Measurements from ENCODE around the gene NOP10. TPM values are rescaled to one million over a fixed set of nuclear protein-coding genes. Genes with fewer than 3 reads are reported as not detected.
"Not testable (repeated sequence)": the region's sequence is repeated elsewhere in the genome, so short reads cannot be mapped to it uniquely, and the experiment has no call there.

NOP10 gene
- total and polyA plus RNA-seq, 2 of the 13 experiments (the other 11 are each of a cell fraction or from before 2014, with no cell fraction given) = 239 to 369 TPM

- WGBS (ENCODE audit: low lambda C conversion rate) = 82% methylated on average over 12 of the region's 12 CpGs
- BruUV-seq (replicated peaks); CTCF ChIA-PET (ENCODE audit: low intra/inter-chr PET ratio, low total read pairs): not testable (repeated sequence)
Observed at GRCh38 chr15:34352996-34353395, 10.1 kb upstream of the NOP10 start.

GRCh38 chr15:34349769-34350168, 6.8 kb upstream of the NOP10 start:
- no peaks in the 10 kb centered on the region for H3K79me2 ChIP-seq (ENCODE audit: insufficient read depth, low read length)
- H3K27ac ChIP-seq (ENCODE audit: extremely low read length, insufficient read depth, low read length) = no peak overlapping the region
- CTCF ChIA-PET (ENCODE audit: low intra/inter-chr PET ratio, low total read pairs) = no interaction called here
- H3K4me3 ChIP-seq (replicated peaks in 1 of 3; ENCODE audit: insufficient read depth in 1 of 3, low read depth in 2 of 3, low read length in 3 of 3) = no peak overlapping the region
- FAIRE-seq (no peak), ATAC-seq (no peak), DNase-seq (ENCODE audit: low spot score) (no peak)
- TF ChIP-seq REST (IDR thresholded peaks at IDR 0.05; ENCODE audit: borderline replicate concordance in 1 of 2, low read depth in 1 of 2, low read length in 2 of 2) (no peak), ZNF678 (CRISPR knock-in tag; IDR thresholded peaks at IDR 0.05) (no peak), ZNF775 (CRISPR knock-in tag; IDR thresholded peaks at IDR 0.05; ENCODE audit: borderline replicate concordance) (no peak)
- H3K4me2 ChIP-seq (ENCODE audit: low read depth, low read length) = no peak overlapping the region
- POLR2A ChIA-PET = no interaction called here
- H4K20me1 ChIP-seq (ENCODE audit: insufficient read depth, low read length) = no peaks in the 10 kb centered on the region
- 6% methylated on average over 4 of the region's 4 CpGs for WGBS (ENCODE audit: low lambda C conversion rate)
- no peaks in the 10 kb centered on the region for H3K9me3 ChIP-seq (ENCODE audit: low read length)
- no peak overlapping the region for H2AFZ ChIP-seq (ENCODE audit: low read length)
- H3K27me3 ChIP-seq (ENCODE audit: control insufficient read depth in 1 of 2, insufficient read depth in 2 of 2, low read length in 2 of 2) = peaks cover 2 to 14% of the 10 kb centered on the region in 2 experiments; a peak in 4 of 5 replicates
- no peak overlapping the region for H3K9ac ChIP-seq (ENCODE audit: insufficient read depth, low read depth, low read length)
- intact Hi-C loops (cut with micrococcal nuclease; ENCODE audit: unreplicated experiment) (loop anchor here (10.0 kb wide), 1 partner anchor 245 kb away; the partner anchor contains the start of genes EMC7 and PGBD4), in situ Hi-C loops (cut with HindIII; ENCODE audit: extremely low pct_ligation_motif_present, low pct_unique_long_range_greater_than_20kb) (loop anchor here (25.0 kb wide), 1 partner anchor 287 kb away; no protein-coding TSS in a partner anchor)
- H3K4me1 ChIP-seq (ENCODE audit: insufficient read depth, low read length) = no peaks in the 10 kb centered on the region
- no peaks in the 10 kb centered on the region for H3K36me3 ChIP-seq (replicated peaks in 1 of 2; ENCODE audit: control insufficient read depth in 1 of 2, insufficient read depth in 2 of 2, low read length in 2 of 2)
- BruUV-seq (replicated peaks) = no TSS peak

More at GRCh38 chr15:34352996-34353395, 10.1 kb upstream of the NOP10 start:
- H2AFZ ChIP-seq (ENCODE audit: low read length); H3K79me2 ChIP-seq (ENCODE audit: insufficient read depth, low read length); FAIRE-seq; POLR2A ChIA-PET; H3K4me1 ChIP-seq (ENCODE audit: insufficient read depth, low read length); H3K9me3 ChIP-seq (ENCODE audit: low read length); H3K4me3 ChIP-seq (replicated peaks in 1 of 3; ENCODE audit: insufficient read depth in 1 of 3, low read depth in 2 of 3, low read length in 3 of 3); DNase-seq (ENCODE audit: low spot score); H3K27ac ChIP-seq (ENCODE audit: extremely low read length, insufficient read depth, low read length); intact Hi-C loops (cut with micrococcal nuclease; ENCODE audit: unreplicated experiment); H3K36me3 ChIP-seq (replicated peaks in 1 of 2; ENCODE audit: control insufficient read depth in 1 of 2, insufficient read depth in 2 of 2, low read length in 2 of 2); ATAC-seq; H3K4me2 ChIP-seq (ENCODE audit: low read depth, low read length); H4K20me1 ChIP-seq (ENCODE audit: insufficient read depth, low read length); H3K9ac ChIP-seq (ENCODE audit: insufficient read depth, low read depth, low read length): not testable (repeated sequence)
- in situ Hi-C loops (cut with HindIII; ENCODE audit: extremely low pct_ligation_motif_present, low pct_unique_long_range_greater_than_20kb) = loop anchor here (25.0 kb wide), 1 partner anchor 291 kb away; no protein-coding TSS in a partner anchor
- H3K27me3 ChIP-seq (ENCODE audit: control insufficient read depth in 1 of 2, insufficient read depth in 2 of 2, low read length in 2 of 2) = peaks cover 2 to 13% of the 10 kb centered on the region in 2 experiments; a peak in 3 of 5 replicates
